WTC11 (cell line): ENCODE measurements around the gene DALRD3.

Experiments used
- CREB1 ChIP-seq: sonication (generic); formaldehyde crosslinking; IDR thresholded peaks from 2 replicates; pipeline ENCODE4 v1.8.0; 2023; ENCODE audit warnings: mild to moderate bottlenecking, missing genetic modification reagents
- CTCF ChIP-seq: fragments of 200-600 bp; IDR thresholded peaks from 2 replicates; pipeline ENCODE4 v1.8.0; 2022; ENCODE audit warnings: antibody characterized with exemption
- ELF4 ChIP-seq: sonication (generic); formaldehyde crosslinking; IDR thresholded peaks from 2 replicates; pipeline ENCODE4 v1.8.1; 2022; ENCODE audit warnings: low read depth, mild to moderate bottlenecking, moderate library complexity, missing genetic modification reagents
- IRF2 ChIP-seq: sonication (generic); formaldehyde crosslinking; IDR thresholded peaks from 2 replicates; pipeline ENCODE4 v1.8.0; 2022; ENCODE audit warnings: low read depth, missing genetic modification reagents, borderline replicate concordance
- JUN ChIP-seq: sonication (generic); formaldehyde crosslinking; IDR thresholded peaks from 2 replicates; pipeline ENCODE4 v1.8.0; 2023; ENCODE audit warnings: mild to moderate bottlenecking, missing genetic modification reagents
- TEAD4 ChIP-seq: sonication (generic); formaldehyde crosslinking; IDR thresholded peaks from 2 replicates; pipeline ENCODE4 v1.8.0; 2022; ENCODE audit warnings: mild to moderate bottlenecking, missing genetic modification reagents
- ZNF416 ChIP-seq: fragments of 250-450 bp; sonication (Bioruptor Pico); IDR thresholded peaks from 2 replicates; pipeline ENCODE4 v1.9.0; 2021; ENCODE audit warnings: mild to moderate bottlenecking, inconsistent platforms

- no peak for TF ChIP-seq CTCF
- TF ChIP-seq ZNF416 (CRISPR knock-in tag) = no peak
- TF ChIP-seq JUN (CRISPR knock-in tag) = no peak
- no peak for TF ChIP-seq IRF2 (CRISPR knock-in tag)
- no peak for TF ChIP-seq TEAD4 (CRISPR knock-in tag)
- TF ChIP-seq ELF4 (CRISPR knock-in tag) = no peak
- no peak for TF ChIP-seq CREB1 (CRISPR knock-in tag)
These were observed 38.9 kb downstream of the DALRD3 start for GRCh38 chr3:48979451-48979850.
